T-cell (primary cell): Measurements from ENCODE around the gene PDZD7. TPM values are rescaled to one million over a fixed set of nuclear protein-coding genes. Genes with fewer than 3 reads are reported as not detected.

Experiments used
- ATAC-seq, 4 experiments: fragments of 200-7000 bp in 3 of 4; fragments of 150-1000 bp in 1 of 4; cut with Tn5 transposase; replicated peaks in 1 of 4; 1 replicate in 3 of 4; 2 replicates in 1 of 4; pipeline ENCODE4 v1.10.0; 2021; ENCODE audit warnings: moderate library complexity in 3 of 4, mild to moderate bottlenecking in 2 of 4, moderate number of reproducible peaks in 1 of 4
- CTCF ChIA-PET, 2 donors: fragments of 300-600 bp; sonication (Branson Sonifier 250); formaldehyde crosslinking; loops; one replicate each; lab custom pipeline; 2022; ENCODE audit warnings: antibody characterized with exemption in 2 of 2; lab: Charles Lee
- POLR2A ChIA-PET, 2 donors: fragments of 300-600 bp; sonication (Branson Sonifier 250); formaldehyde crosslinking; loops; one replicate each; lab custom pipeline; 2022; ENCODE audit warnings: antibody characterized with exemption in 2 of 2; lab: Charles Lee
- DNase-seq, 35 experiments: peaks; one replicate each; pipeline versions ENCODE4 v3.0.0 to v3.0.0-alpha.2; 2013 to 2023
- H3K27ac ChIP-seq: one replicate; pipeline ENCODE4 v1.5.1; 2013; ENCODE audit warnings: low read length
- H3K27me3 ChIP-seq, 2 experiments: replicated peaks in 1 of 2; 1 replicate in 1 of 2; 2 replicates in 1 of 2; pipeline versions ENCODE4 v1.6.1 to v1.7.0; 2013; ENCODE audit warnings: low read length in 1 of 2, mixed read lengths in 1 of 2; ENCODE audit not compliant: control insufficient read depth in 2 of 2, insufficient read depth in 2 of 2; ENCODE audit errors: extremely low read depth in 1 of 2
- H3K36me3 ChIP-seq, 2 donors: 1 replicate in 1 of 2; 2 replicates in 1 of 2; pipeline versions ENCODE4 v1.6.1 to v1.7.0; 2013; ENCODE audit warnings: low read length in 1 of 2; ENCODE audit not compliant: control insufficient read depth in 2 of 2, insufficient read depth in 1 of 2; ENCODE audit errors: extremely low read depth in 1 of 2
- H3K4me1 ChIP-seq, 2 experiments: 1 replicate in 1 of 2; 2 replicates in 1 of 2; pipeline versions ENCODE4 v1.6.1 to v1.7.0; 2013; ENCODE audit warnings: low read length in 2 of 2, mixed read lengths in 1 of 2; ENCODE audit not compliant: insufficient read depth in 2 of 2, control insufficient read depth in 1 of 2; ENCODE audit errors: extremely low read depth in 1 of 2
- H3K4me3 ChIP-seq, 2 donors: 1 replicate in 1 of 2; 2 replicates in 1 of 2; pipeline versions ENCODE4 v1.5.1 to v1.7.0; 2013; ENCODE audit warnings: mild to moderate bottlenecking in 2 of 2, low read length in 1 of 2, moderate library complexity in 1 of 2; ENCODE audit not compliant: control insufficient read depth in 1 of 2; ENCODE audit errors: extremely low read depth in 1 of 2
- H3K9me3 ChIP-seq: 2 replicates; pipeline ENCODE4 v1.7.0; 2013
- H3K27ac Mint-ChIP-seq, 2 donors: one replicate each; pipeline ENCODE4 v1.8.0; 2020 to 2021; ENCODE audit warnings: mild to moderate bottlenecking in 2 of 2, mixed read lengths in 2 of 2
- H3K27me3 Mint-ChIP-seq, 2 donors: one replicate each; pipeline ENCODE4 v1.8.0; 2021 to 2022; ENCODE audit warnings: mixed read lengths in 2 of 2
- H3K36me3 Mint-ChIP-seq: one replicate; pipeline ENCODE4 v1.8.0; 2021; ENCODE audit warnings: mixed read lengths
- H3K4me1 Mint-ChIP-seq, 3 donors: one replicate each; pipeline ENCODE4 v1.8.0; 2020 to 2022; ENCODE audit warnings: mixed read lengths in 3 of 3, mild to moderate bottlenecking in 1 of 3
- H3K4me3 Mint-ChIP-seq, 3 donors: one replicate each; pipeline ENCODE4 v1.8.0; 2020 to 2022; ENCODE audit warnings: mild to moderate bottlenecking in 3 of 3, mixed read lengths in 3 of 3, moderate library complexity in 3 of 3
- H3K9me3 Mint-ChIP-seq, 3 donors: one replicate each; pipeline ENCODE4 v1.8.0; 2020 to 2022; ENCODE audit warnings: mixed read lengths in 3 of 3
- WGBS: methylation state at CpG from one replicate; pipeline ENCODE4 v1.1.5; 2013; ENCODE audit warnings: missing lambda C conversion rate; ENCODE audit not compliant: insufficient coverage; 5-methylcytosine and 5-hydroxymethylcytosine counted together
- total RNA-seq, 35 experiments: library from RNA in 6 of 35; stranded (reverse) in 6 of 35; fragments of 120-200 nt in 1 of 35; gene quantifications; one replicate each; pipeline versions ENCODE4 v1.2.1 to v1.2.4 and lab custom pipeline; 2013 to 2026

The PDZD7 gene
- total RNA-seq, 5 donors from 2014 or later (not counting 1 experiment from before 2014, with no cell fraction given): 1.7 to 2.7 (median 2.3) TPM

DNA sequence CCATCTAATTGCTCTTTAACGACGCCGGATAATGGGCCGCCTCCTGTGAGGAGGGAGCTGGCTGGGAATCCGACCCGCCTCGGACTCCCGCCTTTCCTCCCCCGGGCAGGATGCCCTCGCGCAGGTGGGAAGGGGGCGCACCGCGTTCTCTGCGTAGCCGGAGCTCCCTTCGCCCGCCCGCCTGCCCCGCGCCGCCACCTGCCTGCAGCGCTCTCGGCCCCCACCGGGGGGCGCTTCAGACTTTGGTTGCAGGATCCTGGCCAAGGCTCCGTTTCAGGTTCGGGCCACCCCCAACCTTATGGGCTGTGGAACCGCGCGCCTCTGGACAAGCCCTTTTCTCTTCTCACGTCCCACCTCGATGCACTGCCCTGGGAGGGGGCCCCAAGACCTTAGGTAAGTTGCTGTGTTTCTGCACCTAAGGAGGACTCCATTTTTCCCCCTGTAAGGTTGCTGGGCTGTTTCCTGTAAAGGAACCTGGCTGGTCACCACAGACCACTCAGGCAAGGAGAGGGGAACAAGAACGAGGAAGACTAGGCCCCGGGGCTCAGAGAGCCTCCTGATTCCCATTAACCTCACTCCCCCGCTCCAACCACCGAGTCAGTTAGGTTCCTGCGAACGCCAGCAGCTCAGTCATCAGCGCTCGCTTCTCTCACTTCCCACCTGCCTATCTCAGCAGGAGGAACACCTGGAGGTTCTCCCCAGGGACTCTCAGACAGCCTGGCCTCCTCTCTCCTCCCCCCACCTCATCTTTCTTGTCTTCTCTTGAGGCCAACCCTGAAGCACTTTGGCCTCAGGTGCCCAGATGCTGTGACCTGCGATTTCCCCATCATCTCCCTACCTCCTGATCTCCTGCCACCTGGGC is 19.5 kb upstream of the PDZD7 start:
- WGBS: 16% methylated on average over 36 of the region's 42 CpGs
- H3K27me3 ChIP-seq: peaks cover 16 to 62% of the 10 kb centered on the region in 2 experiments
- no peak overlapping the region for H3K27ac ChIP-seq
- peak; percentile 42 to 82 (median 70) for DNase-seq
- ATAC-seq: peak; percentile 85 to 93 (median 88)
- Mint-ChIP-seq H3K27ac (no peak overlapping the region), H3K4me3 (peak overlapping the region in 1 of 3 donors; percentile 36), H3K4me1 (peaks cover 12 to 21% (median 18%) of the 10 kb centered on the region in 3 donors), H3K36me3 (no peaks in the 10 kb centered on the region), H3K9me3 (no peaks in the 10 kb centered on the region), H3K27me3 (peaks cover 43 to 50% of the 10 kb centered on the region in 2 donors)
- H3K4me1 ChIP-seq: peaks cover 0 to 19% of the 10 kb centered on the region in 2 experiments
- H3K36me3 ChIP-seq: no peaks in the 10 kb centered on the region
- ChIA-PET POLR2A (interaction anchor here (0.5 to 1.0 kb wide), 3 partner anchors 8 to 747 kb away, joined by 3 to 5 read pairs (median 3); no protein-coding TSS in a partner anchor), CTCF (interaction anchor here (0.6 to 3.9 kb wide), 18 partner anchors 7 to 92 kb away, joined by 3 to 42 read pairs (median 4); partner anchors contain the start of genes KAZALD1 (in 1 of the 2), PDZD7 (in 1 of the 2) and SFXN3 (in 1 of the 2))
- no peaks in the 10 kb centered on the region for H3K9me3 ChIP-seq
- H3K4me3 ChIP-seq: peak overlapping the region in 1 of 2 donors; percentile 8

DNA sequence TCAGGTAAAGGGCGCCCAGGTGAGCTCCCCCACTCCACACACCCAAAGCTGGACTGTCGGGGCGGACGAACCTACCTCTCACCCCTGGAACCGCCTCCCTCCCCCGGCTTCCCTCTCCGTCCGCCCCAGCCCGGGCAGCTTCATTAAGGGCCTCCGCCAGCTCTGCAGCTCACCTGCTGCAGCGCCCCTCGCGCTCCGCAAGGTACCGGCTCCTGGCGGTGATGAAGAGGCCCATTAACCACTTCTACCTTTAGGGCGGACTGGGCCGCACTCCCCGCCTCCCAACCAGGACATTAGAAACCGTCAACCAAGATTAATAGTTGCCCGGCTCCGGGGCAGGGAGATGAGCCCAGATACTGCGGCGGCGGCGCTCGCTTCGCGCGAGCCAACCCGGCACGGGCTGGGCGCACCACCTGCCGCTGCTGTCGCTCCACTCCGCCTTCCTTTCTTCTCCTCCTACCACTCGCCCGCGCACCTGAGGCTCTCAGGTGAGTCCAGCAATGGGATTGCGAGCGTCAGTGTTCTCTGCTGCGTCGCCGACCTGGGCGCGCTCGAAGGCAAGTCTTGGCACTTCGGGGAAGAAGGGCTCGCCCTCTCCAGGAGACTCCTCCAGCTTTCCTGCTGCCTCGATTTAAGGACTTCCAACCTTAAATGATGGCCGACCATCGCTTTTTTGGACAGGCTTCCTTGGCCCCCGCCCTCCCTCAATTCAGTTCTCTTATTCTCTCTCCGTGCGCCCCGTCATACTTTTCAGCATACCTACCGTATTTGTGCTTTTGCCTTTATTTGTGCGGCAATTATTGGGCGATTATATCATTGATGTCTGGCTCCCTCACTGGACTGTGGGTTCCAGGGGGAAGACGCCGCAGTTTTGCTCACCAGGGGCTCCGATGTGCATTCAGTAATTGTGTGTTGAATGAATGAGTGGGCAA is 17.3 kb upstream of the PDZD7 start:
- Histone ChIP-seq H3K27me3 (peaks cover 21 to 66% of the 10 kb centered on the region in 2 experiments), H3K27ac (no peak overlapping the region), H3K4me1 (peaks cover 0 to 22% of the 10 kb centered on the region in 2 experiments), H3K36me3 (no peaks in the 10 kb centered on the region), H3K4me3 (no peak overlapping the region), H3K9me3 (no peaks in the 10 kb centered on the region)
- 19% methylated on average over 49 of the region's 62 CpGs for WGBS
- Mint-ChIP-seq H3K36me3 (no peaks in the 10 kb centered on the region), H3K9me3 (no peaks in the 10 kb centered on the region), H3K27me3 (peaks cover 43 to 50% of the 10 kb centered on the region in 2 donors), H3K4me3 (no peak overlapping the region), H3K4me1 (peaks cover 17 to 27% (median 22%) of the 10 kb centered on the region in 3 donors), H3K27ac (no peak overlapping the region)
- DNase-seq (no peak), ATAC-seq (no peak)
- ChIA-PET POLR2A (no interaction called here), CTCF (interaction anchor here (1.8 to 3.9 kb wide), 3 partner anchors 11 to 20 kb away, joined by 6 to 42 read pairs (median 20); partner anchors contain the start of gene KAZALD1 (in 1 of the 2))

DNA sequence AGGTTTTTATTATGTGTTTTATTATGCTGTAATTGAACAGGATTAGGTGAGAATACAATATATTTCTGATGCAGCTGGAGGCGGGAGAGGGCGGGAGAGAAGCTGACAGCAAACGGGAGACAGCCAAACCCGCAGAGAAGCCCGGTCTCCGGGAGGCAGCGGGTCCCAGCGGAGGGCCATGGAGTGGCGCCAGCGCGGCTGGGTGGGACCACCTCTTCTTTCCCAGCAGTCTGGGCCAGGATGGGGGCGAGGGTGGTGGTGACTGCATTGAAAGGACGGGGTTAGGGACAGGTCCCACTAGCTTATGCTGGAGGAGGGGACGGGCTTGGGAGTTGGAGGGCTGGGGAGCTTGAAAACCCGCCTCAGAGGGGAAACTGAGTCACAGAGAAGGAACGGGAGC is 16.3 kb upstream of the PDZD7 start:
- Histone ChIP-seq H3K27me3 (peaks cover 21 to 65% of the 10 kb centered on the region in 2 experiments), H3K9me3 (no peaks in the 10 kb centered on the region), H3K4me3 (no peak overlapping the region), H3K36me3 (no peaks in the 10 kb centered on the region), H3K27ac (no peak overlapping the region), H3K4me1 (peaks cover 2 to 31% of the 10 kb centered on the region in 2 experiments)
- Mint-ChIP-seq H3K27ac (peak overlapping the region in 1 of 2 donors; percentile 32), H3K4me3 (no peak overlapping the region), H3K36me3 (no peaks in the 10 kb centered on the region), H3K9me3 (no peaks in the 10 kb centered on the region), H3K27me3 (peaks cover 43 to 50% of the 10 kb centered on the region in 2 donors), H3K4me1 (peaks cover 26 to 37% (median 32%) of the 10 kb centered on the region in 3 donors)
- DNase-seq (no peak), ATAC-seq (no peak)
- ChIA-PET POLR2A (no interaction called here), CTCF (interaction anchor here in 1 of 2 donors (1.0 to 1.8 kb wide), 2 partner anchors 12 to 94 kb away, joined by 3 to 6 read pairs; no protein-coding TSS in a partner anchor)
- 60% methylated on average over 15 of the region's 16 CpGs for WGBS

DNA sequence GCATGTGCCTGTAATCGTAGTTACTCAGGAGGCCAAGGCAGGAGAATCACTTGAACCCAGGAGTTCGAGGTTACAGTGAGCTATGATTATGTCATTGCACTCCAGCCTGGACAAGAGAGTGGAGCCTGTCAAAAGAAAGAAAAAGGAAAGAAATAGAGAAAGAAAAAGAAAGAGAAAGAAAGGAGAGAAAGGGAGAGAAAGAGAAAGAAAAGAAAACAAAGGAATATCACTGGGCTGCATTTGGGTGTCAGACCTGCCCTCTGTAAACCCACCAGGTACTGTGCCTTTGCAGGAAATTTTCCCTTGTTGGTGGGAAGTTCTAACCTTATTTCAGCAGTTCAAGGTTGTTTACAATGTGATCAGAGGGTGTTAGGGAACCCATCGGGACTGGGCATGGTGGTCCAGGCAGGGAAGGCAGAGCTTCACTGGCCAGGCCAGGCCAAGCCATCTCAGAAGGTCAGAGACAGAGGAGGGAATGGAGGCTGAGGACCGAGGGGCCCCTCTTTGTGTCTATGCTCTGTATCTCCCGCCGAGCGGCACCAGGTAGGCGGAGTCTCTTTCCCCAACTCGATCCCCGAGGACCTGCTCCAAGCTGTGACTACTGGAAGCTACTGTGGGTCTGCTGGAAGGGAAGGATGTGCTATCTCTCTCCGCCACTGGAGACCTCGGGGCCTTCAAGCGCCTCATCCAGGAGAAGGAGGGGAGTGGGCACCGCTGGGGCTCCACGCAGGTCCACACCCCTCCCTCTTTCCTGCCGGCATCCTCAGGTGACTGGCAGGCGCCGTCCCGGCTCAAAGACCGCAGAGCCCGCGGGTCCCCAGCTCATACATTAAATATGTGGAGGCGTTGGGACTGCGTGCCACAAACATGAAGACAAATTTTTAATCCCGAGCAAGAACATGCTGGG is 15.7 kb upstream of the PDZD7 start:
- H3K4me3 Mint-ChIP-seq: no peak overlapping the region

DNA sequence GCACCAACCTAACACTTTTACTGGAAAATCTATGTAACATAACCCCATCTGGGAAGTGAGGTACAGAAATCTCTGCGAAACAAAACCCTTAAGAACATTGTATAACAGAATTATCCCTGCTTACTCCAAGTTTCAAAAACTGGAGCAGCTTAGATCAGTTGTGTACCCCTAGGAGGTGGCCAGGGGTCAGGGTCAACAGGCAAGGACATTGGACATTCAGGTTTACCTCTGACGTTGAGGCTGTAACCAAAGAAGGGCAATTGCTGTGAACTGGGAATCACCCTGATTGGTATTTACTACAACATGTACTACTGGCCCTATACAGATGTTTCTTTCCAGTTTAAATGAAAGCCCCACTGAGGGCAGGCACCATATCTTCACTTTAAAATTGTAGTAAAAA is 13.2 kb upstream of the PDZD7 start:
- Mint-ChIP-seq H3K27ac (no peak overlapping the region), H3K9me3 (no peaks in the 10 kb centered on the region), H3K27me3 (peaks cover 30 to 32% of the 10 kb centered on the region in 2 donors), H3K36me3 (no peaks in the 10 kb centered on the region), H3K4me1 (peaks cover 27 to 43% (median 32%) of the 10 kb centered on the region in 3 donors), H3K4me3 (no peak overlapping the region)
- no peak for DNase-seq
- 100% methylated on average over 1 of the region's 2 CpGs for WGBS
- Histone ChIP-seq H3K27me3 (peaks cover 21 to 35% of the 10 kb centered on the region in 2 experiments), H3K4me3 (no peak overlapping the region), H3K9me3 (no peaks in the 10 kb centered on the region), H3K27ac (no peak overlapping the region), H3K4me1 (peaks cover 5 to 27% of the 10 kb centered on the region in 2 experiments), H3K36me3 (peaks cover 6 to 8% of the 10 kb centered on the region in 2 donors)
- ATAC-seq: no peak
- CTCF ChIA-PET: interaction anchor here (0.9 to 1.9 kb wide), 9 partner anchors 10 to 46 kb away, joined by 3 to 12 read pairs (median 6); partner anchors contain the start of genes PDZD7 (in 1 of the 2) and SFXN3 (in 1 of the 2)
- POLR2A ChIA-PET: interaction anchor here (0.6 to 0.9 kb wide), 3 partner anchors 10 to 15 kb away, joined by 3 to 4 read pairs (median 4); no protein-coding TSS in a partner anchor

More for the DNA sequence above, 15.7 kb upstream of the PDZD7 start:
- WGBS: 79% methylated on average over 13 of the region's 25 CpGs
- Histone ChIP-seq H3K27ac (no peak overlapping the region), H3K4me3 (no peak overlapping the region), H3K36me3 (no peaks in the 10 kb centered on the region), H3K4me1 (peaks cover 5 to 33% of the 10 kb centered on the region in 2 experiments), H3K27me3 (peaks cover 21 to 59% of the 10 kb centered on the region in 2 experiments), H3K9me3 (no peaks in the 10 kb centered on the region)
- Mint-ChIP-seq H3K27me3 (peaks cover 43 to 50% of the 10 kb centered on the region in 2 donors), H3K4me1 (peaks cover 32 to 43% (median 39%) of the 10 kb centered on the region in 3 donors), H3K9me3 (no peaks in the 10 kb centered on the region), H3K36me3 (no peaks in the 10 kb centered on the region), H3K27ac (peak overlapping the region in 1 of 2 donors; percentile 32)
- DNase-seq (no peak), ATAC-seq (no peak)
- ChIA-PET CTCF (interaction anchor here in 1 of 2 donors (0.6 to 1.8 kb wide), 5 partner anchors 11 to 119 kb away, joined by 3 to 6 read pairs (median 3); no protein-coding TSS in a partner anchor), POLR2A (interaction anchor here in 1 of 2 donors (0.6 kb wide), 1 partner anchor 948 kb away, joined by 3 read pairs; no protein-coding TSS in a partner anchor)
